PC-3 (cell line): Measurements from ENCODE around the gene CLVS2. TPM values are rescaled to one million over a fixed set of nuclear protein-coding genes. Genes with fewer than 3 reads are reported as not detected.

ENCODE experiments used
- ATAC-seq: fragments of 200-7000 bp; cut with Tn5 transposase; 2 replicates; pipeline ENCODE4 v1.9.1; 2020; ENCODE audit warnings: mild to moderate bottlenecking, moderate library complexity
- BruUV-seq: library from RNA; stranded (reverse); fragments of 400-500 nt; replicated peaks from 2 replicates; lab custom pipeline; 2021; lab: Mats Ljungman, UMichigan
- CTCF ChIA-PET: fragments of 300-600 bp; sonication (Branson Sonifier 250); formaldehyde crosslinking; loops from one replicate; lab custom pipeline; 2022; ENCODE audit warnings: antibody characterized with exemption; lab: Charles Lee
- POLR2A ChIA-PET: fragments of 300-600 bp; sonication (Branson Sonifier 250); formaldehyde crosslinking; loops from one replicate; lab custom pipeline; 2022; ENCODE audit warnings: antibody characterized with exemption; ENCODE audit not compliant: unreplicated experiment; lab: Charles Lee
- DNase-seq: peaks from one replicate; pipeline ENCODE4 v3.0.0-alpha.2; 2015
- H2AFZ ChIP-seq: fragments of 300-600 bp; sonication (generic); 2 replicates; pipeline ENCODE4 v1.6.0; 2016; ENCODE audit warnings: antibody characterized with exemption, low read length
- H3F3A ChIP-seq: fragments of 300-600 bp; sonication (generic); one replicate; pipeline ENCODE4 v1.6.0; 2017; ENCODE audit warnings: antibody characterized with exemption, low read length, control low read depth, mild to moderate bottlenecking; ENCODE audit not compliant: unreplicated experiment
- H3K27ac ChIP-seq: fragments of 300-600 bp; sonication (generic); 2 replicates; pipeline ENCODE4 v1.5.1; 2016; ENCODE audit warnings: mild to moderate bottlenecking, low read length
- H3K27me3 ChIP-seq: fragments of 300-600 bp; sonication (generic); 2 replicates; pipeline ENCODE4 v1.6.1; 2016; ENCODE audit warnings: low read length, mixed read lengths
- H3K36me3 ChIP-seq: fragments of 300-600 bp; sonication (generic); 2 replicates; pipeline ENCODE4 v1.6.1; 2016; ENCODE audit warnings: low read depth, mixed run types, low read length, mixed read lengths
- H3K4me1 ChIP-seq: fragments of 300-600 bp; sonication (generic); 2 replicates; pipeline ENCODE4 v1.5.1; 2016; ENCODE audit warnings: low read length; ENCODE audit not compliant: insufficient read depth
- H3K4me2 ChIP-seq: fragments of 300-600 bp; sonication (generic); 2 replicates; pipeline ENCODE4 v1.6.0; 2016; ENCODE audit warnings: low read length
- H3K4me3 ChIP-seq: fragments of 300-600 bp; sonication (generic); 2 replicates; pipeline ENCODE4 v1.5.1; 2016; ENCODE audit warnings: mild to moderate bottlenecking, low read length, mixed read lengths
- H3K79me2 ChIP-seq: fragments of 300-600 bp; sonication (generic); 2 replicates; pipeline ENCODE4 v1.6.1; 2017; ENCODE audit warnings: low read length, mixed read lengths
- H3K9ac ChIP-seq: fragments of 300-600 bp; sonication (generic); 2 replicates; pipeline ENCODE4 v1.6.0; 2016; ENCODE audit warnings: mild to moderate bottlenecking, low read length
- H3K9me2 ChIP-seq: fragments of 300-600 bp; sonication (generic); replicated peaks from 2 replicates; pipeline ENCODE4 v1.6.1; 2016; ENCODE audit warnings: mixed run types, low read length, mixed read lengths
- H3K9me3 ChIP-seq: fragments of 300-600 bp; sonication (generic); 2 replicates; pipeline ENCODE4 v1.6.1; 2016; ENCODE audit warnings: low read length, mixed read lengths
- H4K20me1 ChIP-seq: fragments of 300-600 bp; sonication (generic); 2 replicates; pipeline ENCODE4 v1.6.1; 2016; ENCODE audit warnings: low read length, mixed read lengths
- EZH2 ChIP-seq: fragments of 300-600 bp; sonication (generic); IDR thresholded peaks from one replicate; pipeline ENCODE4 v1.6.1; 2017; ENCODE audit warnings: antibody characterized with exemption, mild to moderate bottlenecking, low read length; ENCODE audit not compliant: unreplicated experiment
- EZH2phosphoT487 ChIP-seq: fragments of 300-600 bp; sonication (generic); IDR thresholded peaks from 2 replicates; pipeline ENCODE4 v1.6.1; 2018; ENCODE audit warnings: mild to moderate bottlenecking, antibody characterized with exemption, low read length, borderline replicate concordance
- intact Hi-C: fragments of 100-400 bp; cut with micrococcal nuclease; formaldehyde crosslinking; loops from 2 replicates; pipeline ENCODE4 v1.9.0; 2023
- total RNA-seq: library from RNA; depleted of rRNA; stranded (reverse); fragments of >200 nt; gene quantifications from 2 replicates; pipeline ENCODE4 v1.2.3, GENCODE V29; 2014
- TF ChIP-seq, protein P1 (sequence below): fragments of 300-600 bp; sonication (generic); conservative IDR thresholded peaks from 2 replicates; pipeline ENCODE4 v1.5.1; 2017; ENCODE audit warnings: antibody characterized with exemption, low read depth, mild to moderate bottlenecking, low read length

The CLVS2 gene
- total RNA-seq, 1 experiment from 2014 or later = not detected

DNA sequence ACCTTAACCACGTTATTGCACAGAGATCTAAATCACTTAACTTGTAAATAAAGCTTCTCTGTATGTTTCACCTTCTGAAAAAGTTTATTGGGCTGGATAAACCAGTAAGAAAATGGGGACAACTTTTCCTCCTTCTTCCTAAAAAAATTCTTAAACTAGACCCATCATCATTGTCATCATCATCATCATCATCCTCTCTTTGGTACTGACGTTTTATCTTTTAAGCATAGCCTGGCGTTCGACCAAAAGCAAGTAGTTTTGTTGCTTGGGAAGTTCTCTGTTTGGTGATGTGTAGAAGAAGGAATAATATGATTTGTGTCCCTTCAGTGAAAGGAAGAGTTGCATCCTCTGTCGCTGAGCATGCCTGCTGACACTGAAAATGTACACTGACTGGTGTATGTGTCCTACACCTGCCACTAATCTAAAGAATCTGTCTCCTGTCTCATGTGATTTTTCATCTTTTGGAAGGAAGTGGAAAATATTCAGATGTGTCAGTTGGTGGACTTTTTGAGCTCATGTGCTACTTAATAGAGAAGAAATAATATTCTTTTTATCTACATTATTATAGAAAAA lies 2.5 kb downstream of the CLVS2 start:
- Histone ChIP-seq H3K4me1 (no peaks in the 10 kb centered on the region), H3K4me3 (no peak overlapping the region), H3K27me3 (peaks cover 23% of the 10 kb centered on the region), H3K36me3 (no peaks in the 10 kb centered on the region), H3K79me2 (no peaks in the 10 kb centered on the region), H3K9me2 (no peaks in the 10 kb centered on the region), H3K9ac (no peak overlapping the region), H3F3A (no peaks in the 10 kb centered on the region), H3K9me3 (no peaks in the 10 kb centered on the region), H4K20me1 (no peaks in the 10 kb centered on the region), H3K27ac (no peak overlapping the region), H3K4me2 (no peak overlapping the region), H2AFZ (no peak overlapping the region)
- ChIA-PET POLR2A (no interaction called here), CTCF (no interaction called here)
- TF ChIP-seq, protein P1, sequence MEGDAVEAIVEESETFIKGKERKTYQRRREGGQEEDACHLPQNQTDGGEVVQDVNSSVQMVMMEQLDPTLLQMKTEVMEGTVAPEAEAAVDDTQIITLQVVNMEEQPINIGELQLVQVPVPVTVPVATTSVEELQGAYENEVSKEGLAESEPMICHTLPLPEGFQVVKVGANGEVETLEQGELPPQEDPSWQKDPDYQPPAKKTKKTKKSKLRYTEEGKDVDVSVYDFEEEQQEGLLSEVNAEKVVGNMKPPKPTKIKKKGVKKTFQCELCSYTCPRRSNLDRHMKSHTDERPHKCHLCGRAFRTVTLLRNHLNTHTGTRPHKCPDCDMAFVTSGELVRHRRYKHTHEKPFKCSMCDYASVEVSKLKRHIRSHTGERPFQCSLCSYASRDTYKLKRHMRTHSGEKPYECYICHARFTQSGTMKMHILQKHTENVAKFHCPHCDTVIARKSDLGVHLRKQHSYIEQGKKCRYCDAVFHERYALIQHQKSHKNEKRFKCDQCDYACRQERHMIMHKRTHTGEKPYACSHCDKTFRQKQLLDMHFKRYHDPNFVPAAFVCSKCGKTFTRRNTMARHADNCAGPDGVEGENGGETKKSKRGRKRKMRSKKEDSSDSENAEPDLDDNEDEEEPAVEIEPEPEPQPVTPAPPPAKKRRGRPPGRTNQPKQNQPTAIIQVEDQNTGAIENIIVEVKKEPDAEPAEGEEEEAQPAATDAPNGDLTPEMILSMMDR = no peak
- TF ChIP-seq EZH2phosphoT487 = no peak
- TF ChIP-seq EZH2 = no peak
- intact Hi-C loops = no loop called here
- ATAC-seq (no peak), DNase-seq (no peak)
- no TSS peak for BruUV-seq

DNA sequence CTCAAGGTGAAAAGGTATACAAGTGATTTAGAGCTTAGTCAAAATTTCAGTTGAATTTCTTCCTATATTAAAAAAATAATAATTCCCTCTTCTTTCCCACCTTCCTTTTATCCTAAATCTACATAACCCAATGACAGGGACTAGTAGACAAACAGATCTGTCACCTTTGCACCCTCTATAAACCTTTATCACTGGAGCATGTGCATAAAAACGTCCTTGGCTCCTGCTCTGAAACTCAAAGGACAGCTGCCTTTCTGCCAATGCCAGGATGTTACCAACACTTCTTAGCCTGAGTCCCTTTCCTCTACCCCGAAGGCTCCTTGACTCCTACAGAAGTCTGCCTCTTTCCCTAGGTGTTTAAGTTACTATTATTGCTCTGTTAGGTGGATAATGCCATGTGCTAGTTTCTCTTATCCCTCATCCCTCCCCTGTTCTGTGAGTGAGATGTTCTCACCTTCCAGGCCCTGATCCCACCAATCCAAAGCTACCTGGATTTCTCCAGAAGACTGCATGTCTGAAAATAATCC lies 4.3 kb downstream of the CLVS2 start:
- Histone ChIP-seq H3F3A (no peaks in the 10 kb centered on the region), H3K79me2 (no peaks in the 10 kb centered on the region), H3K36me3 (no peaks in the 10 kb centered on the region), H3K4me2 (no peak overlapping the region), H3K27ac (no peak overlapping the region), H3K4me3 (no peak overlapping the region), H3K9me3 (no peaks in the 10 kb centered on the region), H3K9ac (no peak overlapping the region), H3K4me1 (no peaks in the 10 kb centered on the region), H3K9me2 (no peaks in the 10 kb centered on the region), H2AFZ (no peak overlapping the region), H3K27me3 (peaks cover 13% of the 10 kb centered on the region), H4K20me1 (no peaks in the 10 kb centered on the region)
- ATAC-seq (no peak), DNase-seq (no peak)
- ChIA-PET CTCF (no interaction called here), POLR2A (no interaction called here)
- intact Hi-C loops = no loop called here
- BruUV-seq = no TSS peak
- TF ChIP-seq, protein P1 = no peak

DNA sequence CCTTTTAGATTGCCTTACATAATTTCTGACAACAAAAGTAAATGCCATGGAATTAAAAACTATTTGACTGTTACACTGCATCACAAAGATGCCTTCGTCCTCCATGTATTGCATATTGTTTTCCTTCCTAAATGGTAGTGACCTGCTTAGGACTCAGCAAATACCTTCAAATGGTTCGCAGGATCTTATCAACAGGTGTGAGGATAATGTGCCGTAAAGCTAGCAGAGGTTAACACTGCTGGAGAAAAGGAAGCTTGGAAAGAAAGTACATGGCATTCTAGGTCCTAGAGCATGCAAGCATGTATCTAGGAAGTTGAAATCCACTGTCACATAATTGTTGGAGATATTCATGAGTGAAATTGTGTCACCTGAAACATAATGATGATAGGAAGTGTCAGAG lies 5.5 kb downstream of the CLVS2 start:
- H3K9me2 ChIP-seq = no peaks in the 10 kb centered on the region
- no peak overlapping the region for H3K4me2 ChIP-seq
- H3K27me3 ChIP-seq = peaks cover 5% of the 10 kb centered on the region
- no TSS peak for BruUV-seq
- H3K9ac ChIP-seq = no peak overlapping the region
- no peaks in the 10 kb centered on the region for H3F3A ChIP-seq
- no peak overlapping the region for H3K27ac ChIP-seq
- no peaks in the 10 kb centered on the region for H3K9me3 ChIP-seq
- H3K4me3 ChIP-seq = no peak overlapping the region
- TF ChIP-seq EZH2 (no peak), EZH2phosphoT487 (no peak)
- TF ChIP-seq, protein P1 = no peak
- H3K36me3 ChIP-seq = no peaks in the 10 kb centered on the region
- DNase-seq (no peak), ATAC-seq (no peak)
- no peaks in the 10 kb centered on the region for H3K79me2 ChIP-seq
- ChIA-PET CTCF (no interaction called here), POLR2A (no interaction called here)
- intact Hi-C loops = no loop called here
- H3K4me1 ChIP-seq = no peaks in the 10 kb centered on the region
- H2AFZ ChIP-seq = no peak overlapping the region
- H4K20me1 ChIP-seq = no peaks in the 10 kb centered on the region
